ENCODE measurements around the gene SPTBN5.

Gene SPTBN5

DNA sequence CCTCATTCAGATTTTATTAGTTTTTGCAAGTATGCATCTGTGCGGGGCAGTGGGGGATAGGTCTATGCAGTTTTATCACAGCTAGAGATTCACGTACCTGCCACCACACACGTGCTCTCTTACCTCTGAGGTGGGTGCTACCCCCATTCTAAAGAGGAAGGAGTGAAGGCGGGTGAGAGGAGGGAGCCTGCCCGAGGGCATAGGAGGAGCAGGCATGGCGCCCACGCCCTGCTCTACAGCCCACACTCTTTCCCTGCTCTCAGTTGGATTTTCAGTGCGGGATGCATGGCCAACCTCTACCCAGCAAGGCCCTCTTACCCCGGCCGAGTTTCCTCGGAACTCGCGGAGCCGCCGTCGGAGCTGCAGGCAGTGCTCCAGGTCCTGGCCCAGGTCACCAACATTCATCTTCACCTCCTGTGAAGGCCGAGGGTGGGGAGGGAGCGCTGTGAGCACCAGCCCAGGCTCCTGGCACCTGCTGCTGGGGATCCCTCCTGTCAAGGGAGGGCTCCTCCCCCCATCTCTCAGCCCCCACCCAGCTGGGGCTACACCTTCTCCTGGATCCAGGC, 28.3 kb downstream of the SPTBN5 start:
- DNase-seq (ENCODE audit: low read depth): no peak
- TF ChIP-seq, protein P1, sequence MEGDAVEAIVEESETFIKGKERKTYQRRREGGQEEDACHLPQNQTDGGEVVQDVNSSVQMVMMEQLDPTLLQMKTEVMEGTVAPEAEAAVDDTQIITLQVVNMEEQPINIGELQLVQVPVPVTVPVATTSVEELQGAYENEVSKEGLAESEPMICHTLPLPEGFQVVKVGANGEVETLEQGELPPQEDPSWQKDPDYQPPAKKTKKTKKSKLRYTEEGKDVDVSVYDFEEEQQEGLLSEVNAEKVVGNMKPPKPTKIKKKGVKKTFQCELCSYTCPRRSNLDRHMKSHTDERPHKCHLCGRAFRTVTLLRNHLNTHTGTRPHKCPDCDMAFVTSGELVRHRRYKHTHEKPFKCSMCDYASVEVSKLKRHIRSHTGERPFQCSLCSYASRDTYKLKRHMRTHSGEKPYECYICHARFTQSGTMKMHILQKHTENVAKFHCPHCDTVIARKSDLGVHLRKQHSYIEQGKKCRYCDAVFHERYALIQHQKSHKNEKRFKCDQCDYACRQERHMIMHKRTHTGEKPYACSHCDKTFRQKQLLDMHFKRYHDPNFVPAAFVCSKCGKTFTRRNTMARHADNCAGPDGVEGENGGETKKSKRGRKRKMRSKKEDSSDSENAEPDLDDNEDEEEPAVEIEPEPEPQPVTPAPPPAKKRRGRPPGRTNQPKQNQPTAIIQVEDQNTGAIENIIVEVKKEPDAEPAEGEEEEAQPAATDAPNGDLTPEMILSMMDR (IDR thresholded peaks at IDR 0.05; ENCODE audit: control insufficient read depth, extremely low read depth, insufficient read depth): no peak
- no peak overlapping the region for H3K4me3 ChIP-seq (ENCODE audit: low read depth, low read length)

DNA sequence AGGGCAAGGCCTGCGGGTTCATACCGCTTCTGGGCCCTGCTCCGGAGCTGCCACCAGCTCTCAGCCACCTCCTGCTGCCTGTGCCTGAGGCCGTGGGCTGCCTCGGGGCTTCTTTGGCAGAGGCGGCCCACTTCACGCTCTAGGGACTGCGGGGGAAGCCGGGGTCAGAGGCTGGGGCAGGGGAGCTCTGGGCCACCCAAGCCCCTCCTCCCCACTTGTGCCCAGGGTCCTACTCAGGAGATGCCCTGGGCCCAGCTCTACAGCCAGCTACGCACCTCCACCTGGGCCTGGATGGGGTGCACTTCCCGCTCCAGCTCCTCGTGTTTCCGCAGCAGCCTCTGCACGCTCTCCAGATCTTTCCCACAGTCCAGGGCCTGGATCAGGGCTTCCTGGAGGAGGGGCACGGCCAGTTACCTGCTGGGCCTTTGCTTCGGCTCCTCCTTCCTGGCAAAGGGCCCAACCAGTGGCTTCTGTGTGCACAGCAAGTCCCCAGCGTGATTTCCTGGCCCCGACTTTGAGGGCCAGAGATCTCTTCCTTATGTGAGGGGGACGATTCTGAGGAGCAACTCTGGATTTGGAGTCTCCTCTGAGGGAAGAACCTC, 31.2 kb downstream of the SPTBN5 start:
- peak overlapping the region; percentile 18 for H3K4me3 ChIP-seq (ENCODE audit: low read depth, low read length)
- peak; percentile 82 for DNase-seq (ENCODE audit: low read depth)
- TF ChIP-seq, protein P1 (IDR thresholded peaks at IDR 0.05; ENCODE audit: control insufficient read depth, extremely low read depth, insufficient read depth): no peak

DNA sequence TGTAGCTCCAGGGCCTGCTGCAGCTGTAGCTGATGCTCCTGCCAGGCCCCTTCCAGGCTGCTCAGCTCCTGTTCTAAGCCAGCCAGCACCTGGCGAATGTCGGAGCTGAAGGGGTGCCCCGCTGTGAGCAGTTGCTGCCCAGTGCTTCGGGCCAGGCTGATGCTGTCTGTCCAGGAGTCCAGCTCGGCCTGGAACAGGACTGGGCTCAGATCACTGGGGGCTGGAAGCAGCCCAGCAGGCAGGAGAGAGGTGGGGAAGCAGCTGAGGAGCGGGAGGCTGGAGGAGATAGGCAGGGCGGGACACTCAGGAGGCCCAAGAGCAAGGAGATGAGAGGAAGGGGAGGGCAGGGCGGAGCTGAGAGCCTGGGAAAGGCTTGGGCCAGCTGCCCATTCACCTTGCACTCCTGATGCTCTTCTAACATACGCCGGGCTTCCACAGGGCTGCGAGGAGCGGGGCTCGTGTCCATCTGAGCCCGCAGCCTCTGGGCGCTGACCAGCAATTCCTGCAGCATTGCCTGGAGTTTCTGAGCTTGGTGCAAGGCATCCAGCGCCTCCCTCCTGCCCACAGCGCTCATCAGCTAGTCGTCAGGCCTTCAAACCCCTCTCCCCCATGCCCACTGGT, 32.0 kb downstream of the SPTBN5 start:
- TF ChIP-seq, protein P1 (IDR thresholded peaks at IDR 0.05; ENCODE audit: control insufficient read depth, extremely low read depth, insufficient read depth): no peak
- DNase-seq (ENCODE audit: low read depth): no peak

DNA sequence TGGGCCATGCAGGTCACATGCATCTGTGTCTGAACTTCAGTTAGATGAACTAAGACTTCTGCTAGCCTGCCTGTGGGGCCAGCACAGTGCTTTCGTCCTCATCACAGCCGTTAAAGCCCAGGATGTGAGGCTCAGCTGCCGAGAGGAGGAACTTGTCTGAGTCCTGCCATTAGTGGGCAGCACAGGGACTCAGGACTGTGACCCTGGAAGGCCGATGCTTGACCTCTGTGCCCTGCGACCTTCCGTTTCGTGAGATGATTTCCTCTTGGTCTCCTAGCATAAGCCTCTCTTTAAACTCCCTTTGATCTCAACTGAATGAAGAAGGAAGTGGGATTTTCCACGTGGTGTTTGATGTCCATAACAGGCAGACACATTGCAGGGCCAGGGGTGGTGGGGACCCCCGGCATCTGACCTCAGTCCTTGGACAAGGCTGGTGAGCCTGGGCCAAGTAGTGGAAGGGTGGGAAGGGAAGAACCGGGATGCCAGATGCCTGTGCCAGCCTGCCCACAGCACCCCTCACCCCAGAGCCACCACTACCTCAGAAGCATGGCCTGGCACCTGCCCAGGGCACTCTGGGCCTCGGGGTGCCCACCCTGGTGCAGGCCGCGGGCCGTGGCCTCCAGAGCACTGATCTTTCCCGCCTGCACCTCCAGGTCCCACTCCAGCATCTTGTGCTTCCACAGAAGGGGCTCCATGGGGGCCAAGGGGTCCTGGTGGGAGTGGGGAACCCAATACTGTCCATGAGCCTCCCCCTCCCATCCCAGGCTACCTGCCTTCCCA, 33.6 kb downstream of the SPTBN5 start:
- DNase-seq (ENCODE audit: low read depth): no peak
- TF ChIP-seq, protein P1 (IDR thresholded peaks at IDR 0.05; ENCODE audit: control insufficient read depth, extremely low read depth, insufficient read depth): no peak
- H3K4me3 ChIP-seq (ENCODE audit: low read depth, low read length): no peak overlapping the region

More for the DNA sequence above, 32.0 kb downstream of the SPTBN5 start:
- peak overlapping the region; percentile 18; the same call in 1 of the 2 replicates for H3K4me3 ChIP-seq (ENCODE audit: low read depth, low read length)

DNA sequence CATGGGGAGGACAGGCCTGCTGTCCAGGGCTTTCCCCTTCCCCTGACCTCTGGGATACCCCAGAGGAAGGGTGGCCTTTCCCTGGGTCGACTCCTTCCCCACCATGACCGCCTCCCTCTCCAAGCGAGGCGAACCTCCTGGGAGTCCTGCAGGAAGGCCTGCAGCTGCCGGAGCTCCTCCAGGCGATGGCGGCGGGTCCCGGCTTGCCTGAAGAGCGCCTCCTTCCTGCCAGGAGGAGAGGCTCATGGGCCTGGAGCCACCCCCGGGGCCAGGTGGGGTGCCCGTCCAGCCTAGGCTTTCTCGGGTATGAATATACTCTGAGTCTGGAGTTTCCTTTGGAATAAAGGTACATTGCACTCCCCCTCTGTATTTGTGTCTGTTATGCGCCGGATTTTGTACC, 35.1 kb downstream of the SPTBN5 start:
- no peak for DNase-seq (ENCODE audit: low read depth)
- H3K4me3 ChIP-seq (ENCODE audit: low read depth, low read length): no peak overlapping the region
- TF ChIP-seq, protein P1 (IDR thresholded peaks at IDR 0.05; ENCODE audit: control insufficient read depth, extremely low read depth, insufficient read depth): no peak

DNA sequence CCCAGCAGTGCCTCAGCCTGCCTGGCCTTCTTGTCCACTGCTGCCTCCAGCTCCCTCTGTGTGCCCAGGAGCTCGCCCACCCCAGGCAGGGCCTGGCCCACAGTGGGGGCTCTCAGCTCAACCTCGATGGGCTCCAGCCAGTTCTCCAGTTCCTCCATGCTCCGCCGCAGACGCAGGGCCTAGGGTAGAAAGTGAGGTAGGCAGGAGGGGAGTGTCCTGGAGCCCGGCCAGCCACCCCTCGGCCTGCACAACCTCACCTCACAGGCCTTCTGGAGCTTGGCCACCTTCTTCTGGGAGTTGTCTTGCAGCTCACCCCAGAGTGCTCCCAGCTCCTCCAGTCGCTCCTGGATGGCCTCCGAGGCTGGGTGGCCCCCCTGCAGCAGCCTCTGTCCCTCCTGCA, 36.5 kb downstream of the SPTBN5 start:
- DNase-seq (ENCODE audit: low read depth): no peak
- TF ChIP-seq, protein P1 (IDR thresholded peaks at IDR 0.05; ENCODE audit: control insufficient read depth, extremely low read depth, insufficient read depth): no peak
- H3K4me3 ChIP-seq (ENCODE audit: low read depth, low read length): no peak overlapping the region
